ENCODE results near the gene PRKCB.
"Not testable (repeated sequence)": the region's sequence is repeated elsewhere in the genome, so short reads cannot be mapped to it uniquely, and the experiment has no call there.

Gene PRKCB

DNA sequence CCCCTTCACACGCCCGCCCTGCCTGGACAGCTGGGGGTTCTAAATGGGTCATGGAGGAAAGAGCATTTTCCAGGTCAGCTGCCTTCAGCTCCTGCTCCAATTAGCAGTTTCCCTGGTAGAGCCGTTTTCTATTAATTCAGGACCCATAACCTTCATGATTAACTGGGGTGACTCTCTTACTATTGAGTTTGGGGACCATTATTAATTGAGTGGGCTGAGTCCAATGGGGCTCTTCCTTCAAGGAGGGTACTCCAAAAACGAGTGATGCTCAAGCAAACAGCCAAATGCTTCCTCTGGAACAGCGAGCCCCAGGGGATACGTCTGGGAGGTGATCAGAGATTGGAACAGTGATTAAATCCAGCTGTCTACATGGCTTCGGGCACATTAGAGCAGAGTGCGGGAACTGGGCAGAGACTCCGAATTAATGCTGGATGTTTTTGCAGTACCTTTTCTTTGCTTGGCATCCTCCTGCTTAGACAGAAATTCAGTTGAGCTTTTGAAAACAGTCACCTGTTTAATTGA lies 352.3 kb downstream of the PRKCB start:
- no peak for DNase-seq (ENCODE audit: low read depth)

DNA sequence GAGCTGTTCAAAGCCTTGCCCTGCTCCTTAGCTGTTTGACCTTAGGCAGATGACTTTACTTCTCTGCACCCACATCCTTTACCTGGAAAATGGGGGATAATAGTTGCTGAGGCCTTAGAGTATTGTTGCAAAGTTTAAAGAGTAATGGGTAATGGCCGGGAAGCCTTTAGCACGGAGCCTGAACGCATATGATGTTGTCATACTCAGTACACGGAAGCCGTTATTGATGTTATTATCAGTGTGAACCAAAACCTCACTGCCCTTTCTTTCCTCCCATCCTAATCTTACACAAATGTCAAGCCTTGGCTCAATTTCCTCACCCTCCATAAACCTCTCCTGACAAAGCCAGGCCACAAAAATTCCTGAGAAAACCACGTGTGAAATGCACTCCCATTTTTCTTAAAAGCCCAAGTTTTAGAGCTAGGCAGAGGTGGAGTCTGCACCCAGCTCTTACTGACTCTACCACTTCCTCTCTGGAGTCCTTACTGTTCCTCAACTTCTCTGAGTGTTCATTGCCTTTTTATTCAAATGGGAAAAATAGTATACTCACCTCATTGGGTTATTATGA lies 353.1 kb downstream of the PRKCB start:
- DNase-seq (ENCODE audit: low read depth), result no peak

DNA sequence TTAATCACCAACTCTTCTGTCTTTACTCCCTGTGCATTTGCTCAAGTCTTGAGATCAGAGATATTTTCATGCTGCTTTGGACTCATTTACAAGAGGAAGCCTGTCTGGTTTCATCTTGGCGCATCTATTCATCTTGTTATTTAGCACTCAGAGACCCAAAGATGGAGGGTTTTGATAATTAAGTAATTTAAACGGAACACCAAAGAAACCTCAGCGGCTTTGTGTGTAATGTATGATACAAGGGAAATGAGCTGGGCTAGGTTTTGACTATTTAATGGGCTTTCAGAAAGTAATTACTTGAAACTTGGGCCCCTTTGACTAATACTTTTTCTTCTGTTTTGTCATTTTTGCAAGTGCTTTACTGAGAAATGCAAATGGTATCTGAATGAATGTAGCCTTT lies 354.2 kb downstream of the PRKCB start:
- no peak for DNase-seq (ENCODE audit: low read depth)

DNA sequence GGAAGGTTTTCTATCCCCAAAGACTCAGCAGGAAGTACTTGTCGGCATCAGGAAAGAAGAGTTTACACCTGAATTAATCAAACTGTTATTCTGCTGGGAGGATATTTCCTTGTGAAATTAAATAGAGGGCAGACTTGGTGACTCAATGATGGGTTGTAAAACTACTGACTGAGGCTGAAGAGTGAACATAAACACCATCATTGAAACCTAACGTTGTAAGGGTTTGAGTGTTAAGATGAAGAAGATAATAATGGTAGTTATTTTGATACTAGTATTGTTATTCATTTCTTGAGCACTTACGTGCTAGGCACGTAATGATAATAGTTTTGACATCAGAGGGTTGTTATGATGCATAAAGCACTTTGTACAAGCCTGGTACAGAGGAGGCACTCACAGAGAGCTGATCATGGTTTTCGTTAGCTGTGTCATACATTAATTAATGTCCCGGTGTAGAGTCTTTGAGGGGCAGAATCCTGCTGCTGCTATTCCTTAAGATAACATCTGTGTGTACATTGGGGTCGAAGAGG lies 356.2 kb downstream of the PRKCB start:
- DNase-seq (ENCODE audit: low read depth), result no peak

DNA sequence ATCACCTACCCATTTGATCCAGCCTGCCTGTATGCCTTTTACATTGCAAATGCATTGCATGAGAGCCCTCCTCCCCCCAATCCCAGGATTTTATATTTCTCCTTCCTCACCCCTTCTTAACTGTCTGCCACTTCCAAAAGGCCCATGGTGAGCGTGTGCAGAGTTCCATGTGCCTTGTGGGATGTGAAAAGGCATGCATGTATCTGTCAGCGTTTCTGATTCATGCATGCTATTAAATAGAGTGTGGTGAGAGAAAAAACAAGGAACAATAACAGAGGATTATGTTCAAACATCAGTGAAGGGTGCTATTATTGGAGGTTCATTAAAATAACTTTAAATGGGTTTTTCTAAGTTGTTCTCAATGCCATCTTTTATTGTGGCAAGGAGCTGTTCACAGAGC lies 359.4 kb downstream of the PRKCB start:
- DNase-seq (ENCODE audit: low read depth), result no peak

DNA sequence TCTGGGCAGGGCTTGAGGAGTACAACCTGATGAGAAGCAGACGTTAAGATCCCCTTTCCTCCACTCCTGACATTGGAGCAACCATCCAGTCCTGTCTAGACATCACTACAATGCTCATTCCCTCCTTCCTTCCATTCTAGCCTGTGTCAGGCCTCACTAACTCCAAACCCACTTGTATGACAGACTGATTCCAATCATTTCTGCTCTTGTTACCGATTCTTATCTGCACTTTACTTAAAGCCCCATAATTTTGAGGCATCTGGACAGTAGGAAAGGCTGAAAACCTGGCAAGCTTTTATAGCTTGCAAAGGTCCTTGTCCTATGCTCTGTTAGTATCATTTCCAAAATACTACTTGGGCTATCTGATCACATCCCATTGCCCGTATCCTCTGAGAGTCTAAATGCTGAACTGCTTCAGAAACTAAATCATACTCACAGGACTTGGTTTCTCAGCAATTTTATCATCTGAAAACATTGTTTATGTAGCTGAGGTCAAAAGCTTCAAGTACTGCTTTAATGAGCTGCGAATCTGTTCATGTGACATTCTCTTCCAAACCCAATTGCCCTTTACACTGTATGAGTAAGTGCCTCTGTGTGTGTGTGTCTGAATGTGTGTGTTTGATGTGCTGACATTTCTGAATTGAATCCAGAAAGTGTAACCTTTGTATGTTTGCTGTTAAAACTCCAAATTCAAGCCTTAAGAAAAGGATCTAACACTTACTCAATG lies 363.2 kb downstream of the PRKCB start:
- no peak for DNase-seq (ENCODE audit: low read depth)

DNA sequence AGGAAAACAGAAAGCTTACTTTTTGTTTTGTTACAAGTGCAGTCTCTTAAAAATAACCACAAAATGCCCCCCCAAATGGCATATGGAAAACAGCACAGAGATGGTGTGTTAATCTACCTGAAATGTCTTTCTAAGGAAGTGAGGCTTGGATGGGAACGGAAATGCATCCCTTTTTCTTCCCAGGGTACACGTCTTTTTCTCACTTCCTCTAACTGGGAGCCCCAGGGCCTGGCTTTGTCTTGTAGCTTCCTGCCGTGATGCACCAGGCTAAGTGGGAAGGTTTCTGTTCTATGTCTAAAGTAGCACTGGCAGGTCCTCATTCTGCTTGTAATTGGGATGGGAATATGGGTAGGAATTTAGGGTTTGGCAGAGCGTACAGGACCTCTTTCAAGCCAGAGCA lies 367.9 kb downstream of the PRKCB start:
- DNase-seq (ENCODE audit: low read depth), result no peak

DNA sequence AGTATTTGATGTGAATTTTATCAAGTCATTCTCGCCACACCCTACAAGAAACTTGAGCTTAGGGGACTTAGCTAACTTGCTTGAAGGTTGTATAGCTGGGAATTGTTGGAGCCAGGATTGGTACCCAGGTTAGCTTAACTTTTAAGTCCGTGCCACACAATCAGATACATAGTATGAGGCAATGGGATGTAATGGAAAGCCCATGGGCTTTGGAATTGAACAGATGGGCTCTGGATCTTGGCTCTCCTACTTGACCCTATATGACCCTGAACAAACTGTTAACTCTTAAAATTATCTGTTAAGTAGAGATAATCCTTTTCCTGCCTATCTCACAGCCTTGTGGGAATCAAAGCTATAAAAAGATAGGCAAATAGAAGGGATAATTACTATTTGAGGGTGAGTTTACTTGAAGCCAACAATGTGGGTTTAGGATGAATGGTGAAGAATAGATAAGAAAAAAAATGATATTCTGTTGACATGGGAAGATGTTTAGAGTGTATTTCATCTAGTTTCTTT lies 368.4 kb downstream of the PRKCB start:
- DNase-seq (ENCODE audit: low read depth), result no peak

DNA sequence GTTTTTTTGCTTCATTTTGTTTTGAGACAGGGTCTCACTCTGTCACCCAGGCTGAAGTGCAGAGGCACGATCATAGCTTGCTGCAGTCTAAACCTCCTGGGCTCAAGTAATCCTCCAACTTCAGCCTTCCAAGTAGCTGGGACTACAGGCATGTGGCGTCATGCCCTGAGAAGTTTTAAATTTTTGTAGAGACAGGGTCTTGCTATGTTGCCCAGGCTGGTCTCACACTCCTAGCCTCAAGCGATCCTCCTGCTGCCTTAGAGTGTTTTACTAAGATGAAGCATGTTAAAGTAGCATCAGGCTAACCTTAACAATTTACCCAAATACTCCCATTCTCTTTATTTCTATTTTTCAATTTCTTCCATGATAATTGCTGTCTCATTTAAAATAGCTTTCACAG lies 371.1 kb downstream of the PRKCB start:
- DNase-seq (ENCODE audit: low read depth), result no peak

DNA sequence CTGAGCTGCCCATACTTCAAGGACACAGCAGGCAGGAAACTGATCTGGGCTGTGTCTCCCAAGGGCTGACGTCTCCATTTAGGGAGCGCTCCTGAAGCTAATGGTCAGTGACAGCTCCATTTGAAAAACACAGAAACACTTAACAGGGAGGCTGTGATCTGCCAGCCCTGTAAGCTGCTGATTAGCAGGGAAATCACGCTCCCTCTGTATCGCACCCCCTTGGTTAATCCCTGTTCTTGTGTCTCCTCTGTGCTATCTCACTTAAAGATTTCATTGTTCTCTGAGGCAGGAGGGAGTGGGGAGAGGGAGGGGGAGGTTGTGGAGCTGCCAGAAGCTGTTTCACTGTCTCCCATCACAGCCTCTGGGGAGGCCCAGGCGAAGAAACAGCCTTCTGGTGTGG lies 372.9 kb downstream of the PRKCB start:
- no peak for DNase-seq (ENCODE audit: low read depth)

DNA sequence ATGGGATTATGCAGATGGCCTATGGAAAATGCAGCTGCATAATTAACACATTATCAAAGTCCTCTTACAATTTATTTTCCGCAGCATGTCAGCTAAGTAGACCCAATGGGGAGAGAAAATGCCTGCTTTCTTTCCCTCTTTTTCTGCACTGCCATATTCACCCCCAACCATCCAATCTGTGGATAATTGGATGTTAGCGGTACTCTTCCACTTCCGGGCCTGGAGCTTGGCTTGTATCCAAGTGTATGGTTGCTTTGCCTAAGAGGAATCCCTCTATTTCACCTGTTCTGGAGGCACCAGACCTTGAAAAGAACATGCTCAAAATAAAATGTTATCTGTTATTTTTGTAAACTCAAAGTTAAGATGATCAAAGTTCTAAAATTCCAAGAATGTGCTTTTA lies 379.2 kb downstream of the PRKCB start:
- DNase-seq (ENCODE audit: low read depth), result no peak

DNA sequence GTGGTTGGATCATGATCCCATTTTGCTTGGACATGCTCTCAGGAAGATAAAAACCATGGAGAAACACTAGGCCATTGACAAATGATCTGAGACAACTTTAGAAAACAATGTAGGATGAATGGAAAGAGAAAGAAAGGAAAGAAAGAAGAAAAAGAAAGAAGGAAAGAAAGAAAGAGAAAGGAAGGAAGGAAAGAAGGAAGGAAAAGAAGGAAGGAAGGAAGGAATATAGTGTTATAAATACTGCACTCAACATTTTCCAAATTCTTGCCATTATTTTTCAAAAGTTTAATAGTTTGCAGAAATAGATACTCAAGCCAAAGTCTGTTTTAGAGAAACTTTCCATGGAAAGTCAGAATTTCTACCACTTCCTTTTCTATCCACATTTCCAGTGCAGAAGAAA lies 381.2 kb downstream of the PRKCB start:
- no peak for DNase-seq (ENCODE audit: low read depth)

DNA sequence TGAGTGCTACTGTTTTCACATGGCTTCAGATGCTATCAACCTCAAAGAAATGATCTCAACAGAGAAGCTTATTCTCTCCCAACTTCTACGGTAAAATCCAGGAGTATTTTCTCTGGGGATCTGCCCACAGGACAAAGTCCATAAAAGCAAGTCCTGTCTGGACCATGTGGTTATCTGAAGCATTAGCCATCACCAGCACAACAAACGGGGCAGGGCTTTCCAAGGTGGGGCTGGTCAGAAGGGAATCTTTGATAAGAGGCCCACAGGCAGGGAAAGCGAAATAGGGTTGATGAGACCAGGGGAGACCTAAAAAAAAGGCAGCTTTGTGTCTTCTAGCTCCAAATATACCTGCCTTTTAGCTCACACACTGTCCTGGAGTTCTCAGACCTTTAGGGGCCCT lies 381.7 kb downstream of the PRKCB start:
- no peak for DNase-seq (ENCODE audit: low read depth)

DNA sequence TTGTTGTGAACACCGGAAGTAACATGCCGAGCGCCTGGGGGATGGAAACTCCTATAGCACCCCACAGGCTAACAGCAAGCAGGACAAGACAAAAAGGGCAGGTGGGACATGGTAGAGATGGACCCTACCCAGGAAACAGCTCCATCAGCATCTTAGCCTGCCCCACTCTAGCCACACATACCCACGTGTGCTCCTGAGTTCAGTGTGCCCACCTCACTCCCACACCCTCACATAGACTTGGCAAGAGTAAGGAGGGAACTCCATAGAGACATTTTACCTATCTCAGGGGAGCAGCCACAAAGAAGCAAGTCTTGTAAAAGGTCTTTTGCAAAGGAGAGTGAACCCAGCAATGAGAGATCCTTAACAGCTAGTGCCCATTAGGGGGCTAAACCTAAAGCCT lies 382.5 kb downstream of the PRKCB start:
- no peak for DNase-seq (ENCODE audit: low read depth)

DNA sequence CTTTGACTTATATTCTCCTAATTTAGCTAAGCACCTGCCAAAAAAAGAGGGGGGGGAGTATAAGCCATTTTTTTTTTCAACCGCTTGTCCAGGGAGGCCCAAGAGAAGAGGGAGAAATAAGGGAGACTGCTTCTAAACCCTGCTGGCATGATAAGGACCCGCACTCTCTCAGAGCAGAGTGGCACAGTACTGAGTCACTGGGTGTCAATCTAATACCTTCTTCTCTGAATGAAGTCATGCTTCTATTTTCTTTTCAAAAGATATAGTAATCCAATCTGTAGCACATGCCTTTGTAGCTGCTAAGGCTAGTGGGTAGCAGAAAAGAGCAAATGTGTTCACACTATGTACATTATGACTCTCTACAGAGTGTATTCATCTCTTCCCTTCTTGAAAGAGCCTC lies 385.4 kb downstream of the PRKCB start:
- DNase-seq (ENCODE audit: low read depth), result no peak

DNA sequence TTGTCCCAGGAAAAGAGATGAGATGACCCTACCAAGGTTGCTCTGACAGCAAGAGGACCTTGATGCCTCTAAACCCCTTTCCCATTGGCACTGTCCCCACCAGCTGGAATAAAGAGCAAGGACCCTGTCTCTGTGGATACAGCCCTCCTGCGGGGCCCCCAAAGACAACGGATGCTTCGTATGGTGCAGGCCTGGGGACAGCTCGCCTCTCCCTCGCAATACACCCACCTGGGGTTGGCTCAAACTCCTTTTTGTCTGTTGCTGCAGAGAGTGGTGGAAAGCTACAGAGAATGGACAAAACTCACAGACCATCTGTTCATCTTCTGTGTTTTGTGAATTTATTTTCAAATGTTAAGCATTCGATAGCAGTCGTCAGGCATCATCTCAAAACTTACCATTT lies 392.7 kb downstream of the PRKCB start:
- DNase-seq (ENCODE audit: low read depth), result no peak

DNA sequence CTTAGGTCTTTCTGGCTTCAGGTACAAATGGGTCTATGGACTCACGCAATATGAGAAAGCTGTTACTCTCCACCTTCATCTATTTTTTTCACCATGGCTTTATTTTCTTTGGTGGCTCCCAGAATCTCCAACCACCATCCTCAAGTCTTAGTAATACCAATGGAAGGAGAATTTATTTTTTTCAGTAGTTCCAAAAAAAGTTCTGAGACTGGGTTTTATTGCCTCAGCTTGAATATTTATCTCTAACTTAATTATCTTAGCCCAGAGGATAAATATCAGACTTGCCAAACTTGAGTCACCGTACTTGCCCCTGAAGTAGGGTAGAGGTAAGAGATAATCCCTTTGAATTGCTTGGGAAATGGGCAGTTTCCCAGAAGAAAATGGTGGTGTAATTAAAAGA lies 397.2 kb downstream of the PRKCB start:
- no peak for DNase-seq (ENCODE audit: low read depth)

DNA sequence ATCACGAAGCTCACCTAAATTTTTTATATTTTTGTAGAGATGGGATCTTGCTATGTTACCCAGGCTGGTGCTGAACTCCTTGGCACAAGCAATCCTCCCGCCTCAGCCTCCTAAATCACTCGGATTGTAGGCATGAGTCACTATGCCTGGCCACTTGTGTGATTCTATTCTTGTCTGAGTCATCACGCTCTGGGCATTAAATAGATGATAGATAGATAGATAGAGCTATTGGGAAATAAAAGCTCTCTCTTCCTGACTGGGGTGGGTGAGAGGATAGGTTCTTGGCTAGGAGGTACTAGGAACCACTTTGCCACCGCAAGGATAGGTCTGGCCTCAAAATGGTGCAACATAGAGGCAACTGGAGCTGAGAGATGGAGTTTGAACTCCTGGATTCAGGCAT lies 399.0 kb downstream of the PRKCB start:
- DNase-seq (ENCODE audit: low read depth), result no peak

DNA sequence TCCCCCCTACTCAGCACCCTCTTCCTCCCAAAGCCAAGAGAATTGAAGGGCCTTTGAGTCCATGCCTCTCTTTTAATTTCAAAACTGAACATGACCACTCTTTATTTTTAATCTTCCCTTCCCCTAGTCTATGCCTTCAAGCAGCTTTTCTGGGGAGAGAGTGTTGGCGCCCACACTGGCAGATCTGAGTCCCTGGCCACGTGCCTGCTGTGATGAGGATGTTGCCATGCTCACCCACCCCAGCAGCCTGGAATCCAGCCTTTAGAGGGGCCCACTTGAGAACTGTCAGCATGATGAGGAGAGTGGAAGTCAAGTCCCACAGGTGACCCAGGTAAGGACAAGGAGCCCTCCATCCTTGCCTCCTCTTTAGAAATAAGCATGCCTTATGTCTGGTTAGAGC lies 400.0 kb downstream of the PRKCB start:
- no peak for DNase-seq (ENCODE audit: low read depth)

DNA sequence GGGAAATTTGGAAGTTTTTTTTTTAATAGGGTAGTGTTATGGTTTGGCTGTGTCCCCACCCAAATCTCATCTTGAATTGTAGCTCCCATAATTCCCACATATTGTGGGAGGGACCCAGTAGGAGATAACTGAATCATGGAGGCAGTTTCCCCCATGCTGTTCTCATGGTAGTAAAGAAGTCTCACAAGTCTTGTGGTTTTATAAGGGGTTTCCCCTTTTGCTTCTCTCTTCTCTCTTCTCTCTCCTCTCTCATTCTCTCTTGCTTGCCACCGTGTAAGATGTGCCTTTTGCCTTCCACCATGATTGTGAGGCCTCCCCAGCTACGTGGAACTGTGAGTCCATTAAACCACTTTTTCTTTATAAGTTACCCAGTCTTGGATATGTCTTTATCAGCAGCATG lies 403.1 kb downstream of the PRKCB start:
- DNase-seq (ENCODE audit: low read depth), result not testable (repeated sequence)

DNA sequence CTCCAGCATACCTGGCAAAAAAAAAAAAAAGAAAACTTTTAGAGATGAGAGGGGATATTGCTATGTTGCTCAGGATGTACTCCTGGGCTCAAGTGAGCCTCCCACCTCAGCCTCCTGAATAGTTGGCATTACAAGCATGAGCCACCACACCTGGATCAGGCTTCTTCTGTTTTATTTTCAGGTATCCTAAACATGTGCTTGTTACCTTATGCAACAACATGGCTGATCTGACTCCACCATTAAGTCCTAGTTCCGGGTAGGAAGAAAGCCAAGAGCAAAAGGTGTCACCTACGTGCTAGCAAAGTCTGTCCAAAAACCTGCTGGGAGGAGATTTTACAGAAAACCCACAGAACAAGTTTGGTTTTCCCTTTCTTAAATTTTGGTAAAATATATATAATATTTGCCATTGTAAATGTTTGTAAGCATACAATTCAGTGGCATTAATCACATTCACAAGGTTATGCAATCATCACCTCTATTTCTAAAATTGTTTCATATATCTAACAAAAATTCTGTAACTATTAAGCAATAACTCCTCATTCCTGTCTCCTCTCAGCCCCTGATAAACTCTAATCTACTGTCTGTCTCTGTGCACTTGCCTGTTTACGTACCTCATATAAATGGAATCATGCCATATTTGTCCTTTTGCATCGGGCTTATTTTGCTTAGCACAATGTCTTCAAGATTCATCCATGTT lies 411.3 kb downstream of the PRKCB start:
- DNase-seq (ENCODE audit: low read depth), result no peak

DNA sequence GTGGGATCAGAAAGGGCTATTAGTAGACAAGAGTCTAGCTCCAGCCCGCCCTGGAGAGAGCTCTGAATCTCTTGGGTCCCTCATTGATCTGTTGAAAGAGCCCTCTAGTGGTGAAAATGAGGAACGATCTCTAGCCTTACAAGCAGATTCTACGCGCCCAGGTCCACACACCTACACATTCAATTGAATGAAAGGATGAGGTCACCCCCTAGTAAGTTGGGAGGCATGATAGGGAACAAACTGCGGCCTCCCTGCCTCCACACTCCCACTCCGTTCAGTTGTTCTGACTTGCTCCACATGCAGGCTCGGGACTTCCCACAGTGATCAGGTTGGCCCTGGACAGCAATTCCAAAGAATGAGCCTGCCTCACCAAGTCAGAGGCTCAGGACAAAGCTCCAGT lies 417.4 kb downstream of the PRKCB start:
- DNase-seq (ENCODE audit: low read depth), result peak; percentile 23

Data from activated T-cell treated with anti-CD3 and anti-CD28 coated beads for 24 hours (primary cell).